ENCODE data around the gene RAB20. TPM values are rescaled to one million over a fixed set of nuclear protein-coding genes. Genes with fewer than 3 reads are reported as not detected.

Gene RAB20
- total RNA-seq, 1 donor from 2014 or later, result 13.8 TPM

- intact Hi-C loops (cut with micrococcal nuclease), result no loop called here
Measured at GRCh38 chr13:110553417-110553816, 8.1 kb downstream of the RAB20 start.

GRCh38 chr13:110552767-110553166, 8.8 kb downstream of the RAB20 start:
- H3K9me3 ChIP-seq (replicated peaks), result no peaks in the 10 kb centered on the region
- no peaks in the 10 kb centered on the region for H3K36me3 ChIP-seq
- DNase-seq, result no peak
- no peak overlapping the region for H3K4me3 ChIP-seq
- no peaks in the 10 kb centered on the region for H3K27me3 ChIP-seq (ENCODE audit: low read depth)
- TF ChIP-seq CTCF (IDR thresholded peaks at IDR 0.05; ENCODE audit: borderline replicate concordance), result no peak
- H3K27ac ChIP-seq (replicated peaks), result no peak overlapping the region
- intact Hi-C loops (cut with micrococcal nuclease), result no loop called here
- peaks cover 28% of the 10 kb centered on the region for H3K4me1 ChIP-seq

More at GRCh38 chr13:110553417-110553816, 8.1 kb downstream of the RAB20 start:
- no peaks in the 10 kb centered on the region for H3K36me3 ChIP-seq
- no peak for DNase-seq
- H3K9me3 ChIP-seq (replicated peaks), result no peaks in the 10 kb centered on the region
- H3K4me3 ChIP-seq, result no peak overlapping the region
- no peak for TF ChIP-seq CTCF (IDR thresholded peaks at IDR 0.05; ENCODE audit: borderline replicate concordance)
- H3K27me3 ChIP-seq (ENCODE audit: low read depth), result no peaks in the 10 kb centered on the region
- H3K4me1 ChIP-seq, result peaks cover 28% of the 10 kb centered on the region
- H3K27ac ChIP-seq (replicated peaks), result no peak overlapping the region

GRCh38 chr13:110551284-110551683, 10.2 kb downstream of the RAB20 start:
- no peaks in the 10 kb centered on the region for H3K36me3 ChIP-seq
- H3K9me3 ChIP-seq (replicated peaks), result no peaks in the 10 kb centered on the region
- peaks cover 41% of the 10 kb centered on the region for H3K4me1 ChIP-seq
- H3K4me3 ChIP-seq, result no peak overlapping the region
- no peak for DNase-seq
- peak overlapping the region; percentile 42 for H3K27ac ChIP-seq (replicated peaks)
- no peaks in the 10 kb centered on the region for H3K27me3 ChIP-seq (ENCODE audit: low read depth)
- intact Hi-C loops (cut with micrococcal nuclease), result no loop called here
- TF ChIP-seq CTCF (IDR thresholded peaks at IDR 0.05; ENCODE audit: borderline replicate concordance), result no peak

DNA sequence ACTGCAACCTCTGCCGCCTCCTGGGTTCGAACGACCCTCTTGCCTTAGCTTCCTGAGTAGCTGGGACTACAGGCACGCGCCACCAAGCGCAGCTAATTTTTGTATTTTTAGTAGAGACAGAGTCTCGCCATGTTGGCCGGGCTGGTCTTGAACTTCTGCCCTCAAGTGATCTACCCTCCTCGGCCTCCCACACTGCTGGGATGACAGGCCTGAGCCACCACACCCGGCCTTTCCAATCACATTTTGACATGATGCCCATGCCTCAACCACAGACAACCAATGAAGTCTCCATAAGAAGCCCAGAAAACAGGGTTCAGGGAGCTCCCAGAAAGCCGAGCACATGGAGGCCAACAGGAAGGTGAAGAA, 11.7 kb downstream of the RAB20 start:
- Histone ChIP-seq H3K9me3 (replicated peaks) (no peaks in the 10 kb centered on the region), H3K27ac (replicated peaks) (no peak overlapping the region), H3K4me1 (peaks cover 48% of the 10 kb centered on the region), H3K27me3 (ENCODE audit: low read depth) (no peaks in the 10 kb centered on the region), H3K4me3 (no peak overlapping the region), H3K36me3 (no peaks in the 10 kb centered on the region)
- no peak for TF ChIP-seq CTCF (IDR thresholded peaks at IDR 0.05; ENCODE audit: borderline replicate concordance)
- DNase-seq, result no peak
- intact Hi-C loops (cut with micrococcal nuclease), result no loop called here

DNA sequence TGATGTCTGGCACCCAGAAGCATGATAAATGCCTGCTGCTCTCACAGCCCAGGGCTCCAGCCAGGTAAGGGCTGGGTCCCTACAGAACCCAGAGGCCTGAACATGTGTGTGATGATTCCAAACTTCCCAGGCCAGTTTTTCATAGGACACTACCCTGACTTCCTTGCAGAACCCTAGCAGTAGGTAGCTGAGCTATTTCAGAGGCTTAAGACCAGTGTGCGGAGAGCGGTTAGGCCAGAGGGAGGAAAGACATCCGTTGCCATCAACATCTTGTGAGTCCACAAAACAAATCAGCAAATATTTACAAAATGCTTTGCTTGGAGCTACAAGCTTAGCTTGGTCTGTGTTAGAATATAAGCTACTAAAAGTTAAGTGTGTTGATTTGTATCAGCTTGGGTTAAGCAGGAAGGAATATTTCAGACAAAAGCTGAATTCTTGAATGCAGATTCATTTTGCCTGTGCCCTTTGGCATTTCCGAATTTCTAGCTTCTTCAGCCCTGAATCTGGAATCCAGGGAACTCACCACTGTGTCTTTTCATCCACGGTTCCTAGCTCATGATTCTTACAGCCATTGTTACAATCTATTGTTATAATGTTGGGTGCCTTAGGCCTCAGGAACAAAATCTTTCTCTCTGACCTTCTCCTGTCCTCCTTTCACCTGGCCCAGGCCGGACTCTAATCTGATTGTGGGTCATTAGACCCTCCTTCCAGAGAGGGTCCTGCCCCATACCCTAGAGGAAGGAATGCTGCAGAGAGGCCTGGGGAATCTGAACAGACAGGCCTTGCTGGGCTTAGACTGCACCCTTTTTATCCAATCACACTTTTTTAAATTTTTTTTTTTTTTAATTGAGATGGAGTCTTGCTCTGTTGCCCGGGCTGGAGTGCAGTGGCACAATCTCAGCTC, 12.4 kb downstream of the RAB20 start:
- no peaks in the 10 kb centered on the region for H3K9me3 ChIP-seq (replicated peaks)
- TF ChIP-seq CTCF (IDR thresholded peaks at IDR 0.05; ENCODE audit: borderline replicate concordance), result no peak
- no peak for DNase-seq
- peaks cover 42% of the 10 kb centered on the region for H3K4me1 ChIP-seq
- no peaks in the 10 kb centered on the region for H3K36me3 ChIP-seq
- H3K27ac ChIP-seq (replicated peaks), result no peak overlapping the region
- intact Hi-C loops (cut with micrococcal nuclease), result no loop called here
- no peak overlapping the region for H3K4me3 ChIP-seq
- no peaks in the 10 kb centered on the region for H3K27me3 ChIP-seq (ENCODE audit: low read depth)

Data from left ventricle myocardium inferior (tissue), 1 donor.